ENCODE measurements around the gene EPN2.

- no peak for TF ChIP-seq CTCF (conservative IDR thresholded peaks at IDR 0.05 in 1 of 2, IDR thresholded peaks at IDR 0.05 in 1 of 2; ENCODE audit: extremely low read depth in 1 of 2, insufficient read depth in 1 of 2, low read depth in 1 of 2, low read length in 2 of 2)
- TF ChIP-seq EZH2 (IDR thresholded peaks at IDR 0.05; ENCODE audit: borderline replicate concordance, low read length), result no peak
Observed at GRCh38 chr17:19295473-19296135, 58.4 kb downstream of the EPN2 start.

All from mammary epithelial cell (primary cell).